Aorta (tissue), 5 donors: ENCODE measurements around the gene KIF1A. TPM values are rescaled to one million over a fixed set of nuclear protein-coding genes. Genes with fewer than 3 reads are reported as not detected.

Experiments used
- ATAC-seq: fragments of 200-7000 bp; cut with Tn5 transposase; one replicate; pipeline ENCODE4 v1.9.1; 2022; ENCODE audit warnings: moderate library complexity; ENCODE audit not compliant: low FRiP score
- DNase-seq, 2 donors: peaks; one replicate each; pipeline ENCODE4 v3.0.0-alpha.2; 2020
- H3K27ac ChIP-seq, 2 donors: one replicate each; pipeline ENCODE4 v1.5.1; 2013; ENCODE audit warnings: low read length in 2 of 2, mild to moderate bottlenecking in 2 of 2, moderate library complexity in 2 of 2, control low read depth in 1 of 2, inconsistent platforms in 1 of 2, low read depth in 1 of 2
- H3K27me3 ChIP-seq, 2 donors: one replicate each; pipeline ENCODE4 v1.6.1; 2013; ENCODE audit warnings: control low read depth in 1 of 2, low read length in 1 of 2, mild to moderate bottlenecking in 1 of 2, moderate library complexity in 1 of 2; ENCODE audit not compliant: insufficient read depth in 2 of 2, control insufficient read depth in 1 of 2
- H3K36me3 ChIP-seq, 2 donors: one replicate each; pipeline ENCODE4 v1.6.1; 2013; ENCODE audit warnings: control low read depth in 1 of 2, low read length in 1 of 2, mild to moderate bottlenecking in 1 of 2; ENCODE audit not compliant: insufficient read depth in 2 of 2, control insufficient read depth in 1 of 2
- H3K4me1 ChIP-seq, 2 donors: one replicate each; pipeline ENCODE4 v1.6.1; 2013; ENCODE audit warnings: low read length in 2 of 2, control low read depth in 1 of 2, mild to moderate bottlenecking in 1 of 2, moderate library complexity in 1 of 2; ENCODE audit not compliant: insufficient read depth in 2 of 2, control insufficient read depth in 1 of 2
- H3K4me3 ChIP-seq, 2 donors: one replicate each; pipeline ENCODE4 v1.5.1; 2013; ENCODE audit warnings: low read length in 2 of 2, control low read depth in 1 of 2, mild to moderate bottlenecking in 1 of 2
- H3K9me3 ChIP-seq: one replicate; pipeline ENCODE4 v1.6.1; 2013; ENCODE audit warnings: mild to moderate bottlenecking, low read length; ENCODE audit not compliant: control insufficient read depth
- WGBS, 2 donors: extraction: QIAGEN DNeasy Blood & Tissue Kit; methylation state at CpG; one replicate each; pipeline ENCODE4 v1.1.7; 2013; 5-methylcytosine and 5-hydroxymethylcytosine counted together
- intact Hi-C, 2 donors: fragments of 100-400 bp; cut with DNase I; formaldehyde crosslinking; loops; one replicate each; pipeline versions ENCODE4 v1.14.2 to v1.15.0; 2022
- polyA plus RNA-seq, 2 donors: library from polyadenylated mRNA; stranded (reverse); fragments of 200-250 nt; gene quantifications; one replicate each; pipeline ENCODE4 v1.2.3, GENCODE V29; 2013
- total RNA-seq, 2 donors: library from RNA; stranded (reverse); fragmentation: NEBNext Ultra II Directional; extraction: Animal tissue kit (Norgen Biotek cat#: 25700); gene quantifications; one replicate each; pipeline ENCODE4 v1.2.1, GENCODE V29; 2021
- donor health status: healthy with polysubstance abuse.
- donor health status: Bipolar disorder and iron deficiency.
- donor health status: DM: no; HTN: no; CAD: no.
- donor health status: DM: no; HTN: no; CAD: no.
- donor health status: DM: yes; HTN: yes; CAD: no.

Gene KIF1A
- total and polyA plus RNA-seq, 4 donors: 0.25 to 0.78 (median 0.72) TPM; not detected in 1

- no peaks in the 10 kb centered on the region for H3K36me3 ChIP-seq
- no peak overlapping the region for H3K4me3 ChIP-seq
- H3K9me3 ChIP-seq: no peaks in the 10 kb centered on the region
- no peaks in the 10 kb centered on the region for H3K27me3 ChIP-seq
- peak; percentile 38 to 43 for DNase-seq
- no peak for ATAC-seq
- H3K27ac ChIP-seq: no peak overlapping the region
- intact Hi-C loops: no loop called here
- H3K4me1 ChIP-seq: no peaks in the 10 kb centered on the region
- 85 to 86% methylated on average over 19 of the region's 19 CpGs for WGBS, 2 donors
Observed at GRCh38 chr2:240792629-240793312, 27.2 kb downstream of the KIF1A start.

GRCh38 chr2:240791821-240792628 is 28.0 kb downstream of the KIF1A start:
- Histone ChIP-seq H3K27me3 (no peaks in the 10 kb centered on the region), H3K4me1 (no peaks in the 10 kb centered on the region), H3K4me3 (no peak overlapping the region), H3K27ac (no peak overlapping the region), H3K36me3 (no peaks in the 10 kb centered on the region), H3K9me3 (no peaks in the 10 kb centered on the region)
- peak; percentile 29 to 55 for DNase-seq
- ATAC-seq: no peak
- WGBS, 2 donors: 37 to 40% methylated on average over 15 of the region's 15 CpGs
- intact Hi-C loops: no loop called here

GRCh38 chr2:240791221-240791800 is 28.7 kb downstream of the KIF1A start:
- DNase-seq: peak; percentile 32 to 72
- ATAC-seq: no peak
- no peak overlapping the region for H3K4me3 ChIP-seq
- 93 to 95% methylated on average over 19 of the region's 19 CpGs for WGBS, 2 donors
- no peaks in the 10 kb centered on the region for H3K9me3 ChIP-seq
- H3K27ac ChIP-seq: no peak overlapping the region
- H3K27me3 ChIP-seq: no peaks in the 10 kb centered on the region
- intact Hi-C loops: no loop called here
- H3K4me1 ChIP-seq: no peaks in the 10 kb centered on the region
- no peaks in the 10 kb centered on the region for H3K36me3 ChIP-seq

GRCh38 chr2:240790370-240791220 is 29.4 kb downstream of the KIF1A start:
- Histone ChIP-seq H3K27ac (no peak overlapping the region), H3K4me1 (no peaks in the 10 kb centered on the region), H3K27me3 (no peaks in the 10 kb centered on the region), H3K9me3 (no peaks in the 10 kb centered on the region), H3K36me3 (no peaks in the 10 kb centered on the region), H3K4me3 (no peak overlapping the region)
- intact Hi-C loops: no loop called here
- WGBS, 2 donors: 84 to 88% methylated on average over 21 of the region's 21 CpGs
- DNase-seq (peak; percentile 32 to 75), ATAC-seq (no peak)

GRCh38 chr2:240789501-240790369 is 30.3 kb downstream of the KIF1A start:
- Histone ChIP-seq H3K27ac (no peak overlapping the region), H3K4me1 (no peaks in the 10 kb centered on the region), H3K9me3 (no peaks in the 10 kb centered on the region), H3K27me3 (no peaks in the 10 kb centered on the region), H3K36me3 (no peaks in the 10 kb centered on the region), H3K4me3 (no peak overlapping the region)
- DNase-seq (peak; percentile 39 to 63), ATAC-seq (no peak)
- WGBS, 2 donors: 92% methylated on average over 23 of the region's 23 CpGs
- intact Hi-C loops: no loop called here

- intact Hi-C loops: no loop called here
- H3K9me3 ChIP-seq: no peaks in the 10 kb centered on the region
- no peaks in the 10 kb centered on the region for H3K27me3 ChIP-seq
- DNase-seq: peak; percentile 40 to 67
- ATAC-seq: no peak
- no peak overlapping the region for H3K4me3 ChIP-seq
- no peaks in the 10 kb centered on the region for H3K36me3 ChIP-seq
- WGBS, 2 donors: 94 to 97% methylated on average over 13 of the region's 13 CpGs
- no peaks in the 10 kb centered on the region for H3K4me1 ChIP-seq
- H3K27ac ChIP-seq: no peak overlapping the region
Observed at GRCh38 chr2:240789051-240789453, 31.0 kb downstream of the KIF1A start.

- WGBS, 2 donors: 90 to 92% methylated on average over 3 to 4 of the region's 4 CpGs
- intact Hi-C loops: no loop called here
- no peaks in the 10 kb centered on the region for H3K9me3 ChIP-seq
- H3K4me1 ChIP-seq: no peaks in the 10 kb centered on the region
- H3K27ac ChIP-seq: no peak overlapping the region
- no peak for DNase-seq
- no peak for ATAC-seq
- H3K27me3 ChIP-seq: no peaks in the 10 kb centered on the region
- H3K4me3 ChIP-seq: no peak overlapping the region
- H3K36me3 ChIP-seq: no peaks in the 10 kb centered on the region
Observed at GRCh38 chr2:240788482-240788881, 31.5 kb downstream of the KIF1A start.
